ENCODE results near the gene SRCAP.

DNA sequence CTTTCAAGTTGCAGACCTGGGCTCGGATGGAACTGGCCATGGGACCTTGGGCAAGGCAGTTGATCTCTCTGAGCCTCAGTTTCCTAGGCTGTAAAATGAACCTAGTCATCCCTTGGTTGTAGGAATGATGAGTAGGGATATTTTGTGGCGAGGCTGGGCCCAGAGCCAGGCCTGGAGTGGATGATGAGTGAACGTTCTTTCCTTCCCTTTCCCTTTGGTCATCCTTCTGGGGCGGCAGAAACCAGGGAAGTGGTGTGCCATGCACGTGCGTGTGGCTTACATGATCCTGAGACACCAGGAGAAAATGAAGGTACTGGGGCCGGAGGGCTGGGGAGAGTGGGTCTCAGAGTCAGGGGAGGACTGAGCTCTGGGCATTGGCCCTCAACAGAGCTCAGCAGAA is 32.3 kb upstream of the SRCAP start:
- TF ChIP-seq, protein P1, sequence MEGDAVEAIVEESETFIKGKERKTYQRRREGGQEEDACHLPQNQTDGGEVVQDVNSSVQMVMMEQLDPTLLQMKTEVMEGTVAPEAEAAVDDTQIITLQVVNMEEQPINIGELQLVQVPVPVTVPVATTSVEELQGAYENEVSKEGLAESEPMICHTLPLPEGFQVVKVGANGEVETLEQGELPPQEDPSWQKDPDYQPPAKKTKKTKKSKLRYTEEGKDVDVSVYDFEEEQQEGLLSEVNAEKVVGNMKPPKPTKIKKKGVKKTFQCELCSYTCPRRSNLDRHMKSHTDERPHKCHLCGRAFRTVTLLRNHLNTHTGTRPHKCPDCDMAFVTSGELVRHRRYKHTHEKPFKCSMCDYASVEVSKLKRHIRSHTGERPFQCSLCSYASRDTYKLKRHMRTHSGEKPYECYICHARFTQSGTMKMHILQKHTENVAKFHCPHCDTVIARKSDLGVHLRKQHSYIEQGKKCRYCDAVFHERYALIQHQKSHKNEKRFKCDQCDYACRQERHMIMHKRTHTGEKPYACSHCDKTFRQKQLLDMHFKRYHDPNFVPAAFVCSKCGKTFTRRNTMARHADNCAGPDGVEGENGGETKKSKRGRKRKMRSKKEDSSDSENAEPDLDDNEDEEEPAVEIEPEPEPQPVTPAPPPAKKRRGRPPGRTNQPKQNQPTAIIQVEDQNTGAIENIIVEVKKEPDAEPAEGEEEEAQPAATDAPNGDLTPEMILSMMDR (IDR thresholded peaks at IDR 0.05), result no peak
- TF ChIP-seq POLR2A (IDR thresholded peaks at IDR 0.05) (no peak), EP300 (IDR thresholded peaks at IDR 0.05) (no peak)

Measured in stomach (tissue), 4 donors.